HepG2 (cell line): ENCODE data around the gene TCF25. TPM values are rescaled to one million over a fixed set of nuclear protein-coding genes. Genes with fewer than 3 reads are reported as not detected.
A peak's percentile ranks its signal among the peaks of the same experiment; 100 is the strongest.

Experiments
- CBX1 ChIP-seq: IDR thresholded peaks from one replicate; pipeline ENCODE4 v1.6.1; 2016; ENCODE audit warnings: antibody characterized with exemption, low read depth
- CEBPG ChIP-seq: IDR thresholded peaks from 2 replicates; pipeline ENCODE4 v1.6.1; 2016
- MATR3 ChIP-seq: sonication (generic); formaldehyde crosslinking; IDR thresholded peaks from 2 replicates; pipeline ENCODE4 v1.4.0; 2020; ENCODE audit warnings: missing genetic modification reagents
- PRDM10 ChIP-seq: sonication (generic); formaldehyde crosslinking; IDR thresholded peaks from 2 replicates; pipeline ENCODE4 v1.4.0; 2020; ENCODE audit warnings: low read depth, missing genetic modification reagents
- PRDM4 ChIP-seq: sonication (generic); formaldehyde crosslinking; IDR thresholded peaks from 2 replicates; pipeline ENCODE4 v1.9.0; 2021; ENCODE audit warnings: missing genetic modification reagents, borderline replicate concordance
- SIX4 ChIP-seq: sonication (generic); formaldehyde crosslinking; IDR thresholded peaks from 2 replicates; pipeline ENCODE4 v1.4.0; 2020; ENCODE audit warnings: missing genetic modification reagents
- SP2 ChIP-seq: sonication (generic); formaldehyde crosslinking; IDR thresholded peaks from 2 replicates; pipeline ENCODE4 v1.5.1; 2020; ENCODE audit warnings: mild to moderate bottlenecking, missing genetic modification reagents
- SP5 ChIP-seq: IDR thresholded peaks from 2 replicates; pipeline ENCODE4 v1.6.1; 2016; ENCODE audit warnings: low read depth, borderline replicate concordance
- ZBTB44 ChIP-seq: sonication (generic); formaldehyde crosslinking; IDR thresholded peaks from 2 replicates; pipeline ENCODE4 v1.4.0; 2020; ENCODE audit warnings: missing genetic modification reagents
- ZC3H4 ChIP-seq: sonication (generic); formaldehyde crosslinking; IDR thresholded peaks from 2 replicates; pipeline ENCODE4 v1.4.0; 2020; ENCODE audit warnings: missing genetic modification reagents, borderline replicate concordance
- ZFY ChIP-seq: sonication (generic); formaldehyde crosslinking; IDR thresholded peaks from 2 replicates; pipeline ENCODE4 v1.4.0; 2020; ENCODE audit warnings: missing genetic modification reagents
- ZNF276 ChIP-seq: sonication (generic); formaldehyde crosslinking; IDR thresholded peaks from 2 replicates; pipeline ENCODE4 v1.4.0; 2020; ENCODE audit warnings: mild to moderate bottlenecking, low read depth, missing genetic modification reagents
- ZNF468 ChIP-seq: sonication (generic); formaldehyde crosslinking; IDR thresholded peaks from 2 replicates; pipeline ENCODE4 v1.8.0; 2022; ENCODE audit warnings: mild to moderate bottlenecking, moderate library complexity, missing genetic modification reagents
- ZNF784 ChIP-seq: sonication (generic); formaldehyde crosslinking; IDR thresholded peaks from 2 replicates; pipeline ENCODE4 v1.5.1; 2020; ENCODE audit warnings: missing genetic modification reagents, mild to moderate bottlenecking, borderline replicate concordance
- ZSCAN29 ChIP-seq: sonication (generic); formaldehyde crosslinking; conservative IDR thresholded peaks from 2 replicates; pipeline ENCODE4 v1.4.0; 2020; ENCODE audit warnings: mild to moderate bottlenecking, missing genetic modification reagents
- polyA plus RNA-seq, 8 experiments: library from polyadenylated mRNA; depleted of rRNA in 3 of 8; stranded (reverse) in 7 of 8; unstranded in 1 of 8; fragments of >200 nt; fragmentation: Illumina TruSeq in 4 of 8; extraction: Trizol in 4 of 8; gene quantifications; 2 replicates each; pipeline versions ENCODE4 v1.2.1 to v1.2.3, GENCODE V29; 2011 to 2016; ENCODE audit warnings: low read depth in 4 of 8, missing spikeins in 1 of 8, mixed read lengths in 1 of 8; ENCODE audit not compliant: insufficient read depth in 1 of 8
- total RNA-seq, 5 experiments: library from RNA; depleted of rRNA; stranded (reverse); fragments of >200 nt; fragmentation: Illumina TruSeq; extraction: Trizol; gene quantifications; 2 replicates each; pipeline ENCODE4 v1.2.3, GENCODE V29; 2016; ENCODE audit warnings: low read depth in 1 of 5

Gene TCF25
- total and polyA plus RNA-seq, 2 of the 13 experiments (the other 11 are each of a cell fraction or from before 2014, with no cell fraction given), result 138 to 206 TPM

GRCh38 chr16:89922884-89923639, 49.7 kb downstream of the TCF25 start, which contains the start of gene TUBB3 (continued):
- no peak for TF ChIP-seq PRDM10 (CRISPR knock-in tag)
- no peak for TF ChIP-seq ZNF276 (CRISPR knock-in tag)
- peak; percentile 31; the same call in 1 of the 2 replicates for TF ChIP-seq SP5 (CRISPR knock-in tag)
- peak; percentile 32; the same call in 1 of the 2 replicates for TF ChIP-seq ZNF784 (CRISPR knock-in tag)
- TF ChIP-seq CBX1, result peak; percentile 87
- TF ChIP-seq PRDM4, result no peak
- TF ChIP-seq ZFY (CRISPR knock-in tag), result peak; percentile 73
- 0 out of 2 replicates have a peak, but pooled peaks have one; percentile 16 for TF ChIP-seq ZC3H4 (CRISPR knock-in tag)
- TF ChIP-seq MATR3 (CRISPR knock-in tag), result no peak
- peak; percentile 48; the same call in 1 of the 2 replicates for TF ChIP-seq SIX4 (CRISPR knock-in tag)
- TF ChIP-seq ZNF468 (CRISPR knock-in tag), result no peak
- TF ChIP-seq SP2 (CRISPR knock-in tag), result 0 out of 2 replicates have a peak, but pooled peaks have one; percentile 6
- no peak for TF ChIP-seq CEBPG (CRISPR knock-in tag)
- peak; percentile 58; the same call in 1 of the 2 replicates for TF ChIP-seq ZBTB44 (CRISPR knock-in tag)
- TF ChIP-seq ZSCAN29, result no peak
